ENCODE results near the gene INTS12. TPM values are rescaled to one million over a fixed set of nuclear protein-coding genes. Genes with fewer than 3 reads are reported as not detected.
"Not testable (repeated sequence)": the region's sequence is repeated elsewhere in the genome, so short reads cannot be mapped to it uniquely, and the experiment has no call there.

The INTS12 gene
- total RNA-seq, 4 donors from 2014 or later = 19.1 to 24.5 (median 22.9) TPM

DNA sequence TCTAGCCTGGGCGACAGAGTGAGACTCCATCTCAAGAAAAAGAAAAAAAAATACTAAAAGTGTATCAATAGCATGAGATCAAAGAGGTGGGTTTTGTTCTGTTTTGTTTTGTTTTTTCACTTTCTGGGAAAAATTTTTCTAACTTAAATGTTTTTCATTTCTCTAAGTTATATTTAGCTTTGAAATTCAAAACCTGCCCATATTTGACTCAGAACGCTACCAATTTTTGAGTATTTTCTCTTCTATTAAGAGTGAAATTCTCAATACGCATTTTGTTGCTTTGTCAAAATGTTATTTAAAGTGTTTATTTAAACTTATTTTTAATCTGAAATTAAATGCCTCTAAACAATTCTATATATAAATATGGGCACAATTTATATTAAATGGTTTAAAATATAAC lies 39.7 kb upstream of the INTS12 start:
- 99% methylated on average over 3 of the region's 3 CpGs for WGBS
- intact Hi-C loops (cut with DNase I) = no loop called here
- no peak for DNase-seq (ENCODE audit: extremely low spot score)
- Histone ChIP-seq H3K9me3 (no peaks in the 10 kb centered on the region), H3K4me3 (no peak overlapping the region), H3K27me3 (no peaks in the 10 kb centered on the region), H3K4me1 (no peaks in the 10 kb centered on the region), H3K36me3 (peaks cover 0 to 3% (median 1%) of the 10 kb centered on the region in 4 donors), H3K27ac (replicated peaks in 1 of 4) (no peak overlapping the region)
- no peak for TF ChIP-seq POLR2A (IDR thresholded peaks at IDR 0.05; ENCODE audit: low read depth)

DNA sequence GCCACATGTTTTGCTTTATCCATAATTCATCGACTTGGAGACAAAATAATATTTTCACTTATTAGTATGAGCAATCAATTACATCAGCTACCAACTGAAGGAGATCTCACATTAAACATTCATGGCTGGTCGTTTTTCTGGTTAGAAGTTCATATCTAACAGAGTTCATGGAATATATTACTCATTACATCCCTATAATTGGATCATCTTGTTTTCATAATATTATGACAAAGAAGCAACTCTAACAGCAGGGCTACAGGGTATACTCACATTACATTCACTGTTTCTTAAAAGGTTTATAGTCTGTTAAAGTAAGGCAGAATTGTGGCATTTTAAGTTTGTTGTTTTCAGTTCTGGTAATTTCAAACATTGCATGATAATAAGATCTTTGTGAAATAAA lies 33.1 kb upstream of the INTS12 start:
- no peak overlapping the region for H3K27ac ChIP-seq (replicated peaks in 1 of 4)
- TF ChIP-seq POLR2AphosphoS5 (IDR thresholded peaks at IDR 0.05) = no peak
- TF ChIP-seq POLR2A (IDR thresholded peaks at IDR 0.05; ENCODE audit: low read depth) = no peak
- no peak for TF ChIP-seq EP300 (IDR thresholded peaks at IDR 0.05)
- TF ChIP-seq, protein P1, sequence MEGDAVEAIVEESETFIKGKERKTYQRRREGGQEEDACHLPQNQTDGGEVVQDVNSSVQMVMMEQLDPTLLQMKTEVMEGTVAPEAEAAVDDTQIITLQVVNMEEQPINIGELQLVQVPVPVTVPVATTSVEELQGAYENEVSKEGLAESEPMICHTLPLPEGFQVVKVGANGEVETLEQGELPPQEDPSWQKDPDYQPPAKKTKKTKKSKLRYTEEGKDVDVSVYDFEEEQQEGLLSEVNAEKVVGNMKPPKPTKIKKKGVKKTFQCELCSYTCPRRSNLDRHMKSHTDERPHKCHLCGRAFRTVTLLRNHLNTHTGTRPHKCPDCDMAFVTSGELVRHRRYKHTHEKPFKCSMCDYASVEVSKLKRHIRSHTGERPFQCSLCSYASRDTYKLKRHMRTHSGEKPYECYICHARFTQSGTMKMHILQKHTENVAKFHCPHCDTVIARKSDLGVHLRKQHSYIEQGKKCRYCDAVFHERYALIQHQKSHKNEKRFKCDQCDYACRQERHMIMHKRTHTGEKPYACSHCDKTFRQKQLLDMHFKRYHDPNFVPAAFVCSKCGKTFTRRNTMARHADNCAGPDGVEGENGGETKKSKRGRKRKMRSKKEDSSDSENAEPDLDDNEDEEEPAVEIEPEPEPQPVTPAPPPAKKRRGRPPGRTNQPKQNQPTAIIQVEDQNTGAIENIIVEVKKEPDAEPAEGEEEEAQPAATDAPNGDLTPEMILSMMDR (IDR thresholded peaks at IDR 0.05) = no peak
- peaks cover 0 to 10% (median 1%) of the 10 kb centered on the region in 4 donors for H3K36me3 ChIP-seq
- no peaks in the 10 kb centered on the region for H3K27me3 ChIP-seq
- H3K4me1 ChIP-seq = no peaks in the 10 kb centered on the region
- H3K4me3 ChIP-seq = no peak overlapping the region
- 72% methylated on average over 2 of the region's 2 CpGs for WGBS
- peaks cover 0 to 16% (median 4%) of the 10 kb centered on the region in 4 donors for H3K9me3 ChIP-seq
- intact Hi-C loops (cut with DNase I) = no loop called here
- DNase-seq (ENCODE audit: extremely low spot score) = no peak

DNA sequence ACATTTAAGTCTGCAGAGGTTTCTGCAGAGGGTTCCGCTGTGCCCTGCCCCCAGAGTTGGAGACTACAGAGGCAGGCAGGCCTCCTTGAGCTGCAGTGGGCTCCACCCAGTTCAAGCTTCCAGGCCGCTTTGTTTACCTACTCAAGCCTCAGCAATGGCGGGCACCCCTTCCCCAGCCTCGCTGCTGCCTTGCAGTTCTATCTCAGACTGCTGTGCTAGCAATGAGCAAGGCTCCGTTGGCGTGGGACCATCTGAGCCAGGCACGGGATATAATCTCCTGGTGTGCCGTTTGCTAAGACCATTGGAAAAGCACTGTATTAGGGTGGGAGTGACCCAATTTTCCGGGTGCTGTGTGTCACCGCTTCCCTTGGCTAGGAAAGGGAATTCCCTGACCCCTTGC lies 26.7 kb upstream of the INTS12 start:
- WGBS = 98% methylated on average over 10 of the region's 10 CpGs
- H3K9me3 ChIP-seq = peaks cover 4 to 32% (median 18%) of the 10 kb centered on the region in 4 donors
- H3K27me3 ChIP-seq; H3K4me3 ChIP-seq; H3K27ac ChIP-seq (replicated peaks in 1 of 4); H3K4me1 ChIP-seq; DNase-seq (ENCODE audit: extremely low spot score); intact Hi-C loops (cut with DNase I): not testable (repeated sequence)
- peaks cover 8 to 30% (median 13%) of the 10 kb centered on the region in 4 donors for H3K36me3 ChIP-seq

DNA sequence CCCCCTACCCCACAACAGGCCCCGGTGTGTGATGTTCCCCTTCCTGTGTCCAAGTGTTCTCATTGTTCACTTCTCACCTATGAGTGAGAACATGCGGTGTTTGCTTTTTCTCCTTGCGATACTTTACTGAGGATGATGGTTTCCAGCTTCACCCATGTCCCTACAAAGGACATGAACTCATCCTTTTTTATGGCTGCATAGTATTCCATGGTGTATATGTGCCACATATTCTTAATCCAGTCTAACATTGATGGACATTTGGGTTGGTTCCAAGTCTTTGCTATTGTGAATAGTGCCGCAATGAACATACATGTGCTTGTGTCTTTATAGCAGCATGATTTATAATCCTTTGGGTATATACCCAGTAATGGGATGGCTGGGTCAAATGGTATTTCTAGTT lies 21.4 kb upstream of the INTS12 start:
- H3K27me3 ChIP-seq; intact Hi-C loops (cut with DNase I); H3K27ac ChIP-seq (replicated peaks in 1 of 4); H3K4me3 ChIP-seq; DNase-seq (ENCODE audit: extremely low spot score); H3K9me3 ChIP-seq; H3K4me1 ChIP-seq: not testable (repeated sequence)
- 98% methylated on average over 4 of the region's 4 CpGs for WGBS
- H3K36me3 ChIP-seq = peaks cover 1 to 23% (median 11%) of the 10 kb centered on the region in 4 donors

DNA sequence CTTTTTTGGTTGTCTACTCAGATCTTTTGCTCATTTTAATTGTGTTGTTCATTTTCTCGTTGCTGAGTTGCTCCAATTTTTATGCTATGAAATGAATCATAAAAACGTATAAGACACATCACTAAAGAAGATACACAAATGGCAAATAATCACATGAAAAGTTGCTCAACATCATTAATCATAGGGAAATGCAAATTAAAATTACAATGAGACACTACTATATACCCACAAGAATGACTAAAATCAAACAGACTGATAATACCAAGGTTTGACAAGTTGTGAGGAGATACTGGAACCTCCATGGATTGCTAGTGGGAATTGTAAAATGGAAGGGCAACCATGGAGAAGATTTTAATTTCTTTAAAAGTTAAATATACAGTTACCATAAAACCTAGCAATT lies 17.1 kb upstream of the INTS12 start:
- TF ChIP-seq, protein P1 (IDR thresholded peaks at IDR 0.05) = no peak
- TF ChIP-seq POLR2AphosphoS5 (IDR thresholded peaks at IDR 0.05) (no peak), EP300 (IDR thresholded peaks at IDR 0.05) (no peak), POLR2A (IDR thresholded peaks at IDR 0.05; ENCODE audit: low read depth) (no peak)
- no peak for DNase-seq (ENCODE audit: extremely low spot score)
- Histone ChIP-seq H3K4me1 (no peaks in the 10 kb centered on the region), H3K4me3 (no peak overlapping the region), H3K36me3 (peaks cover 0 to 13% (median 6%) of the 10 kb centered on the region in 4 donors), H3K27me3 (no peaks in the 10 kb centered on the region), H3K27ac (replicated peaks in 1 of 4) (no peak overlapping the region), H3K9me3 (no peaks in the 10 kb centered on the region)
- WGBS = 97% methylated on average over 2 of the region's 2 CpGs
- intact Hi-C loops (cut with DNase I) = no loop called here

DNA sequence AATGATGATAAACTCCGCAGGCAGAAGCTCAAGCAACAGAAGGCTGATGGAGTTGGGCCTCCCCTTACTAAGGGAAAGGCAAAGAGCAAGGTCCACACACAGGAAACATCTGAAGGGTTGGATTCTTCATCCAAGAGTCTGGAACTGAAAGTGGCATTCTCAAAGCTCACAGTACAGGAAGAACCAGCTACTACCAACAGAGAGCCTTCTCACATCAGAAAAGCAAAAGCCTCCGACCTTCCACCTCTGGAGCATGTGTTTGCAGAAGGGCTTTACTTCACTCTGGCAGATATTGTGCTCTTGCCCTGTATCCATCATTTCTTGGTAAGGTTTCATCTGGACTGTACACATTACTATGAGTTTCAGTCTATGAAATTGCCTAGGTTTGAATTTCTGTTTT lies 10.7 kb upstream of the INTS12 start:
- no peak overlapping the region for H3K27ac ChIP-seq (replicated peaks in 1 of 4)
- H3K36me3 ChIP-seq = peaks cover 0 to 22% (median 5%) of the 10 kb centered on the region in 4 donors
- H3K4me3 ChIP-seq = no peak overlapping the region
- H3K4me1 ChIP-seq = peaks cover 0 to 7% (median 2%) of the 10 kb centered on the region in 4 donors
- intact Hi-C loops (cut with DNase I) = no loop called here
- WGBS = 98% methylated on average over 2 of the region's 2 CpGs
- H3K27me3 ChIP-seq = no peaks in the 10 kb centered on the region
- TF ChIP-seq POLR2A (IDR thresholded peaks at IDR 0.05; ENCODE audit: low read depth) (no peak), POLR2AphosphoS5 (IDR thresholded peaks at IDR 0.05) (no peak), EP300 (IDR thresholded peaks at IDR 0.05) (no peak)
- TF ChIP-seq, protein P1 (IDR thresholded peaks at IDR 0.05) = no peak
- H3K9me3 ChIP-seq = no peaks in the 10 kb centered on the region
- no peak for DNase-seq (ENCODE audit: extremely low spot score)
